HUES6 (cell line): ENCODE results near the gene MACROD1.
A peak's percentile ranks its signal among the peaks of the same experiment; 100 is the strongest.

Source experiments
- H3K27ac ChIP-seq: 2 replicates; pipeline ENCODE4 v1.7.0; 2013; ENCODE audit warnings: low read depth, mild to moderate bottlenecking, low read length, inconsistent platforms
- H3K27me3 ChIP-seq: 2 replicates; pipeline ENCODE4 v1.6.1; 2013; ENCODE audit warnings: low read length; ENCODE audit not compliant: control insufficient read depth, insufficient read depth
- H3K36me3 ChIP-seq: 2 replicates; pipeline ENCODE4 v1.6.1; 2013; ENCODE audit warnings: low read length; ENCODE audit not compliant: control insufficient read depth, insufficient read depth
- H3K4me1 ChIP-seq: 2 replicates; pipeline ENCODE4 v1.6.1; 2013; ENCODE audit warnings: low read length; ENCODE audit not compliant: control insufficient read depth, insufficient read depth
- H3K4me3 ChIP-seq: 2 replicates; pipeline ENCODE4 v1.5.1; 2013; ENCODE audit warnings: low read depth, low read length
- H3K9ac ChIP-seq: one replicate; pipeline ENCODE4 v1.6.1; 2013; ENCODE audit warnings: mild to moderate bottlenecking, low read length
- H3K9me3 ChIP-seq: 2 replicates; pipeline ENCODE4 v1.6.1; 2013; ENCODE audit warnings: low read depth, low read length; ENCODE audit not compliant: control insufficient read depth, insufficient read depth

Gene MACROD1

GRCh38 chr11:64204080-64204440 lies 38.1 kb upstream of the MACROD1 start:
- no peak overlapping the region for H3K9ac ChIP-seq
- no peaks in the 10 kb centered on the region for H3K9me3 ChIP-seq
- H3K27ac ChIP-seq: no peak overlapping the region
- H3K27me3 ChIP-seq: no peaks in the 10 kb centered on the region
- peaks cover 90% of the 10 kb centered on the region for H3K36me3 ChIP-seq
- no peak overlapping the region for H3K4me3 ChIP-seq
- H3K4me1 ChIP-seq: peaks cover 8% of the 10 kb centered on the region; the same call in 1 of the 2 replicates

GRCh38 chr11:64203421-64204079 lies 37.6 kb upstream of the MACROD1 start:
- Histone ChIP-seq H3K9me3 (no peaks in the 10 kb centered on the region), H3K27ac (no peak overlapping the region), H3K27me3 (no peaks in the 10 kb centered on the region), H3K4me1 (peaks cover 8% of the 10 kb centered on the region; the same call in 1 of the 2 replicates), H3K4me3 (no peak overlapping the region), H3K9ac (no peak overlapping the region), H3K36me3 (peaks cover 94% of the 10 kb centered on the region)

- no peak overlapping the region for H3K4me3 ChIP-seq
- H3K9me3 ChIP-seq: no peaks in the 10 kb centered on the region
- H3K9ac ChIP-seq: no peak overlapping the region
- H3K27ac ChIP-seq: no peak overlapping the region
- H3K4me1 ChIP-seq: peaks cover 8% of the 10 kb centered on the region; the same call in 1 of the 2 replicates
- peaks cover 94% of the 10 kb centered on the region for H3K36me3 ChIP-seq
- no peaks in the 10 kb centered on the region for H3K27me3 ChIP-seq
Measured at GRCh38 chr11:64202992-64203391, 37.1 kb upstream of the MACROD1 start.

GRCh38 chr11:64201543-64201942 lies 35.6 kb upstream of the MACROD1 start:
- Histone ChIP-seq H3K9me3 (no peaks in the 10 kb centered on the region), H3K4me1 (no peaks in the 10 kb centered on the region; the same call in 1 of the 2 replicates), H3K36me3 (peaks cover 94% of the 10 kb centered on the region), H3K27ac (no peak overlapping the region), H3K9ac (no peak overlapping the region), H3K27me3 (no peaks in the 10 kb centered on the region), H3K4me3 (no peak overlapping the region)

GRCh38 chr11:64198511-64198910 lies 32.6 kb upstream of the MACROD1 start:
- Histone ChIP-seq H3K9ac (no peak overlapping the region), H3K36me3 (peaks cover 97% of the 10 kb centered on the region), H3K27ac (no peak overlapping the region), H3K9me3 (no peaks in the 10 kb centered on the region), H3K4me3 (no peak overlapping the region), H3K4me1 (no peaks in the 10 kb centered on the region), H3K27me3 (no peaks in the 10 kb centered on the region)

- Histone ChIP-seq H3K9ac (no peak overlapping the region), H3K9me3 (no peaks in the 10 kb centered on the region), H3K4me3 (no peak overlapping the region), H3K4me1 (no peaks in the 10 kb centered on the region), H3K27me3 (no peaks in the 10 kb centered on the region), H3K36me3 (peaks cover 97% of the 10 kb centered on the region), H3K27ac (no peak overlapping the region)
Measured at GRCh38 chr11:64196626-64197025, 30.7 kb upstream of the MACROD1 start.

GRCh38 chr11:64192434-64192833 lies 26.5 kb upstream of the MACROD1 start:
- peaks cover 78% of the 10 kb centered on the region for H3K36me3 ChIP-seq

GRCh38 chr11:64186492-64187165 lies 20.7 kb upstream of the MACROD1 start:
- H3K4me3 ChIP-seq: no peak overlapping the region
- H3K36me3 ChIP-seq: peaks cover 21% of the 10 kb centered on the region
- H3K4me1 ChIP-seq: peaks cover 8% of the 10 kb centered on the region
- no peaks in the 10 kb centered on the region for H3K9me3 ChIP-seq
- H3K9ac ChIP-seq: no peak overlapping the region
- H3K27me3 ChIP-seq: no peaks in the 10 kb centered on the region
- H3K27ac ChIP-seq: no peak overlapping the region; the same call in 1 of the 2 replicates

More at GRCh38 chr11:64192434-64192833, 26.5 kb upstream of the MACROD1 start:
- Histone ChIP-seq H3K4me3 (no peak overlapping the region), H3K27ac (no peak overlapping the region), H3K9me3 (no peaks in the 10 kb centered on the region), H3K4me1 (no peaks in the 10 kb centered on the region), H3K27me3 (no peaks in the 10 kb centered on the region), H3K9ac (no peak overlapping the region)

- Histone ChIP-seq H3K4me1 (peaks cover 13% of the 10 kb centered on the region), H3K4me3 (peak within 1 kb of the TSS; percentile 75), H3K27me3 (no peaks in the 10 kb centered on the region), H3K27ac (peak within 1 kb of the TSS; percentile 82), H3K36me3 (peaks cover 19% of the 10 kb centered on the region), H3K9ac (peak within 1 kb of the TSS; percentile 89), H3K9me3 (no peaks in the 10 kb centered on the region)
Measured at GRCh38 chr11:64185693-64186491, 20.0 kb upstream of the MACROD1 start, which contains the start of gene STIP1. TSS of gene STIP1 (plus strand) at chr11:64186171. CDS start at chr11:64186262, 91 bp downstream.

- H3K9me3 ChIP-seq: no peaks in the 10 kb centered on the region
- no peaks in the 10 kb centered on the region for H3K27me3 ChIP-seq
- H3K27ac ChIP-seq: peak overlapping the region; percentile 82
- peak overlapping the region; percentile 75 for H3K4me3 ChIP-seq
- peaks cover 13% of the 10 kb centered on the region for H3K4me1 ChIP-seq
- peak overlapping the region; percentile 89 for H3K9ac ChIP-seq
- H3K36me3 ChIP-seq: peaks cover 14% of the 10 kb centered on the region
Measured at GRCh38 chr11:64185175-64185692, 19.3 kb upstream of the MACROD1 start.
